H9 (cell line): ENCODE results near the gene MAGI1. TPM values are rescaled to one million over a fixed set of nuclear protein-coding genes. Genes with fewer than 3 reads are reported as not detected.

Experiments
- DNase-seq: peaks from one replicate; pipeline ENCODE4 v3.0.0-alpha.2; 2017
- H2AFZ ChIP-seq: one replicate; pipeline ENCODE4 v1.6.1; 2013; ENCODE audit warnings: mild to moderate bottlenecking, low read length, control low read depth, moderate library complexity
- H2AK5ac ChIP-seq: 2 replicates; pipeline ENCODE4 v1.6.1; 2013; ENCODE audit warnings: low read length, control low read depth, mixed read lengths; ENCODE audit not compliant: insufficient read length
- H2BK120ac ChIP-seq: one replicate; pipeline ENCODE4 v1.6.1; 2013; ENCODE audit warnings: low read depth, mild to moderate bottlenecking, low read length, control low read depth, inconsistent platforms; ENCODE audit not compliant: poor library complexity, severe bottlenecking
- H2BK12ac ChIP-seq: 2 replicates; pipeline ENCODE4 v1.6.1; 2013; ENCODE audit warnings: low read length, control low read depth, mixed read lengths, low read depth; ENCODE audit not compliant: insufficient read length
- H2BK15ac ChIP-seq: 2 replicates; pipeline ENCODE4 v1.6.1; 2013; ENCODE audit warnings: low read depth, low read length, control low read depth
- H2BK20ac ChIP-seq: one replicate; pipeline ENCODE4 v1.6.1; 2013; ENCODE audit warnings: low read depth, mild to moderate bottlenecking, low read length, control low read depth, inconsistent platforms; ENCODE audit not compliant: poor library complexity, severe bottlenecking
- H2BK5ac ChIP-seq: 2 replicates; pipeline ENCODE4 v1.6.1; 2013; ENCODE audit warnings: low read length, control low read depth, mixed read lengths; ENCODE audit not compliant: insufficient read length
- H3K14ac ChIP-seq: 2 replicates; pipeline ENCODE4 v1.6.1; 2013; ENCODE audit warnings: low read length, control low read depth; ENCODE audit not compliant: insufficient read depth
- H3K18ac ChIP-seq: 2 replicates; pipeline ENCODE4 v1.6.1; 2013; ENCODE audit warnings: low read depth, mild to moderate bottlenecking, mixed read lengths, low read length, control low read depth; ENCODE audit not compliant: insufficient read length
- H3K23ac ChIP-seq: 2 replicates; pipeline ENCODE4 v1.6.1; 2013; ENCODE audit warnings: low read length, control low read depth, mixed read lengths, low read depth; ENCODE audit not compliant: insufficient read length
- H3K23me2 ChIP-seq: 2 replicates; pipeline ENCODE4 v1.6.1; 2013; ENCODE audit warnings: low read depth, mild to moderate bottlenecking, mixed read lengths, low read length, control low read depth; ENCODE audit not compliant: insufficient read length, poor library complexity, severe bottlenecking
- H3K27ac ChIP-seq: 2 replicates; pipeline ENCODE4 v1.5.1; 2013; ENCODE audit warnings: low read length, control low read depth, mixed read lengths, low read depth; ENCODE audit not compliant: insufficient read length
- H3K27me3 ChIP-seq: 2 replicates; pipeline ENCODE4 v1.6.1; 2013; ENCODE audit warnings: low read length, control low read depth, inconsistent platforms; ENCODE audit not compliant: insufficient read depth
- H3K4ac ChIP-seq: 2 replicates; pipeline ENCODE4 v1.6.1; 2013; ENCODE audit warnings: low read depth, mild to moderate bottlenecking, control low read depth, inconsistent platforms, low read length, moderate library complexity
- H3K4me1 ChIP-seq: 2 replicates; pipeline ENCODE4 v1.6.1; 2013; ENCODE audit warnings: low read length, control low read depth, inconsistent platforms; ENCODE audit not compliant: insufficient read depth
- H3K4me2 ChIP-seq: 2 replicates; pipeline ENCODE4 v1.6.1; 2013; ENCODE audit warnings: low read length, control low read depth, mixed read lengths; ENCODE audit not compliant: insufficient read length, insufficient read depth
- H3K56ac ChIP-seq: 2 replicates; pipeline ENCODE4 v1.6.1; 2013; ENCODE audit warnings: low read depth, mild to moderate bottlenecking, mixed read lengths, low read length, control low read depth; ENCODE audit not compliant: insufficient read length
- H3K79me1 ChIP-seq: 2 replicates; pipeline ENCODE4 v1.6.1; 2013; ENCODE audit warnings: low read depth, mild to moderate bottlenecking, moderate library complexity, low read length, control low read depth, inconsistent platforms; ENCODE audit not compliant: insufficient read depth, poor library complexity, severe bottlenecking
- H3K79me2 ChIP-seq: 2 replicates; pipeline ENCODE4 v1.6.1; 2013; ENCODE audit warnings: low read length, control low read depth, inconsistent platforms; ENCODE audit not compliant: insufficient read depth
- H3K9ac ChIP-seq: 2 replicates; pipeline ENCODE4 v1.6.1; 2013; ENCODE audit warnings: low read length, control low read depth, mixed read lengths; ENCODE audit not compliant: insufficient read length; ENCODE audit errors: extremely low read depth
- H3K9me3 ChIP-seq: one replicate; pipeline ENCODE4 v1.6.1; 2013; ENCODE audit warnings: low read depth, low read length, inconsistent platforms; ENCODE audit not compliant: control insufficient read depth
- H3T11ph ChIP-seq: one replicate; pipeline ENCODE4 v1.6.1; 2013; ENCODE audit warnings: mild to moderate bottlenecking, low read length, control low read depth, inconsistent platforms
- H4K20me1 ChIP-seq: one replicate; pipeline ENCODE4 v1.6.1; 2013; ENCODE audit not compliant: control insufficient read depth, insufficient read length, insufficient read depth
- H4K5ac ChIP-seq: 2 replicates; pipeline ENCODE4 v1.6.1; 2013; ENCODE audit warnings: low read depth, mild to moderate bottlenecking, mixed read lengths, low read length, control low read depth; ENCODE audit not compliant: insufficient read length
- H4K8ac ChIP-seq: replicated peaks from 2 replicates; pipeline ENCODE4 v1.6.1; 2013; ENCODE audit warnings: low read length, control low read depth, mixed read lengths, low read depth; ENCODE audit not compliant: insufficient read length
- H4K91ac ChIP-seq: 2 replicates; pipeline ENCODE4 v1.6.1; 2013; ENCODE audit warnings: low read depth, mild to moderate bottlenecking, moderate library complexity, mixed read lengths, low read length, control low read depth; ENCODE audit not compliant: insufficient read length
- H3K27ac Mint-ChIP-seq, 3 experiments: 2 replicates in 2 of 3; 3 replicates in 1 of 3; pipeline ENCODE4 v1.8.0; 2020 to 2021; ENCODE audit warnings: mixed read lengths in 3 of 3, mild to moderate bottlenecking in 1 of 3, moderate library complexity in 1 of 3
- H3K27me3 Mint-ChIP-seq: 2 replicates; pipeline ENCODE4 v1.8.0; 2021; ENCODE audit warnings: low read depth, mild to moderate bottlenecking, moderate library complexity, mixed read lengths
- H3K36me3 Mint-ChIP-seq, 3 experiments: 2 replicates in 2 of 3; 3 replicates in 1 of 3; pipeline ENCODE4 v1.8.0; 2020 to 2021; ENCODE audit warnings: low read depth in 3 of 3, mixed read lengths in 3 of 3; ENCODE audit not compliant: insufficient read depth in 1 of 3
- H3K4me1 Mint-ChIP-seq, 2 experiments: 2 replicates each; pipeline ENCODE4 v1.8.0; 2020; ENCODE audit warnings: mixed read lengths in 2 of 2
- H3K4me3 Mint-ChIP-seq, 2 experiments: 2 replicates in 1 of 2; 3 replicates in 1 of 2; pipeline ENCODE4 v1.8.0; 2020 to 2021; ENCODE audit warnings: mild to moderate bottlenecking in 2 of 2, mixed read lengths in 2 of 2, moderate library complexity in 1 of 2
- H3K9me3 Mint-ChIP-seq, 2 experiments: 2 replicates in 1 of 2; 3 replicates in 1 of 2; pipeline ENCODE4 v1.8.0; 2020; ENCODE audit warnings: mild to moderate bottlenecking in 2 of 2, mixed read lengths in 2 of 2, moderate library complexity in 1 of 2
- CTCF ChIP-seq: fragments of 200-600 bp; sonication (generic); conservative IDR thresholded peaks from 3 replicates; pipeline ENCODE4 v1.8.0; 2021; ENCODE audit warnings: antibody characterized with exemption, mild to moderate bottlenecking
- WGBS: extraction: QIAGEN DNeasy Blood & Tissue Kit; methylation state at CpG from one replicate; pipeline ENCODE4 v1.1.7; 2013; ENCODE audit warnings: missing lambda C conversion rate, low lambda C conversion rate, mixed read lengths; ENCODE audit not compliant: insufficient read length; ENCODE audit errors: extremely low coverage; 5-methylcytosine and 5-hydroxymethylcytosine counted together
- total RNA-seq: library from RNA; stranded (reverse); gene quantifications from 2 replicates; pipeline ENCODE4 v1.2.1, GENCODE V29; 2021

MAGI1 gene
- total RNA-seq, 1 experiment from 2014 or later: 65.7 TPM

GRCh38 chr3:65532215-65532614 is 506.5 kb downstream of the MAGI1 start:
- no peak overlapping the region for H2AFZ ChIP-seq
- peaks cover 39 to 44% of the 10 kb centered on the region in 2 experiments for H3K4me1 Mint-ChIP-seq
- no peak overlapping the region for H3K4ac ChIP-seq
- H3K23me2 ChIP-seq: no peaks in the 10 kb centered on the region
- H2BK12ac ChIP-seq: no peak overlapping the region
- no peak overlapping the region; a peak in 1 of 7 replicates for H3K27ac Mint-ChIP-seq
- H3K9me3 ChIP-seq: no peaks in the 10 kb centered on the region
- H3K4me2 ChIP-seq: no peak overlapping the region
- H3T11ph ChIP-seq: no peak overlapping the region
- H4K20me1 ChIP-seq: no peaks in the 10 kb centered on the region
- no peak overlapping the region for H2BK120ac ChIP-seq
- H4K8ac ChIP-seq: no peak overlapping the region
- no peaks in the 10 kb centered on the region for H3K79me1 ChIP-seq
- H2BK5ac ChIP-seq: no peak overlapping the region
- H3K9ac ChIP-seq: no peak overlapping the region
- peaks cover 0 to 4% (median 2%) of the 10 kb centered on the region in 3 experiments; a peak in 2 of 7 replicates for H3K36me3 Mint-ChIP-seq
- no peak overlapping the region for H4K91ac ChIP-seq
- no CpG with 5 or more reads among the region's 4 CpGs for WGBS
- H2BK20ac ChIP-seq: no peak overlapping the region
- no peak for DNase-seq
- H3K27ac ChIP-seq: no peak overlapping the region
- no peak overlapping the region for H3K56ac ChIP-seq
- H3K4me1 ChIP-seq: peaks cover 8% of the 10 kb centered on the region
- peaks cover 3% of the 10 kb centered on the region; the same call in 1 of the 2 replicates for H3K79me2 ChIP-seq
- no peak for TF ChIP-seq CTCF
- H3K27me3 Mint-ChIP-seq: no peaks in the 10 kb centered on the region
- no peaks in the 10 kb centered on the region for H3K27me3 ChIP-seq
- no peaks in the 10 kb centered on the region for H3K9me3 Mint-ChIP-seq
- H3K23ac ChIP-seq: no peak overlapping the region
- no peak overlapping the region for H3K18ac ChIP-seq
- H3K14ac ChIP-seq: no peak overlapping the region
- no peak overlapping the region for H2BK15ac ChIP-seq
- no peak overlapping the region for H2AK5ac ChIP-seq
- H4K5ac ChIP-seq: no peak overlapping the region
- H3K4me3 Mint-ChIP-seq: no peak overlapping the region
